ENCODE results near the gene TMEM135.
A peak's percentile ranks its signal among the peaks of the same experiment; 100 is the strongest.
"Not testable (repeated sequence)": the region's sequence is repeated elsewhere in the genome, so short reads cannot be mapped to it uniquely, and the experiment has no call there.

The TMEM135 gene

DNA sequence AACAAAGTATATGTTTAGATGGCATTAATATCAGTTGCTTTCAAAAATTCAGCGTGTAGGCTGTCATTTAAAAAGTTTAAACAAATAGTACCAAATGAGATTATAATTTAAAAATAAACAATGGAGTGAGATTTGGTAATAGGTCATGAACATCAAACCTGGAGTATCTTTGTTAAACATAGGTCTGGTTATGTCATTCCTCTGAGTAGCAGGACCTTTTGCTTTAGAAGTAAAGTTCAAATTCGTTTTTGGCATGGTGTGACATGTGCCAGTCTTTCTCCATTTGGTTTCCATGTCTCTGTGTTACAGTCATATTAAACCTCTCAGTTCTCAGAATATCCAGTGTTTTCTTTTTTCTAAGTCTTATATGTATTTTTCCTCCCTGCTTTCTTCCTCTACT is 242.4 kb downstream of the TMEM135 start:
- H3K4me2 ChIP-seq (ENCODE audit: low read length): no peak overlapping the region
- no peaks in the 10 kb centered on the region for H3K79me2 ChIP-seq (ENCODE audit: control insufficient read depth, insufficient read depth, low read length)
- no peaks in the 10 kb centered on the region for H3K36me3 ChIP-seq (ENCODE audit: control insufficient read depth, insufficient read depth, low read length)
- H2AK5ac ChIP-seq (ENCODE audit: low read length): no peak overlapping the region
- H4K8ac ChIP-seq (ENCODE audit: low read depth, low read length): no peak overlapping the region
- no peak overlapping the region for H2BK5ac ChIP-seq (ENCODE audit: low read length)
- H3K27ac ChIP-seq (ENCODE audit: low read depth, low read length): no peak overlapping the region
- no peak for DNase-seq
- H4K5ac ChIP-seq (ENCODE audit: low read length): no peak overlapping the region
- H3K27me3 ChIP-seq (ENCODE audit: insufficient read depth, low read length, poor library complexity): no peaks in the 10 kb centered on the region
- H2BK15ac ChIP-seq (replicated peaks; ENCODE audit: low read depth): no peak overlapping the region
- no peak overlapping the region for H3K4ac ChIP-seq (ENCODE audit: low read depth, low read length)
- no peak overlapping the region for H3K18ac ChIP-seq (ENCODE audit: low read length)
- no peak overlapping the region for H2BK120ac ChIP-seq (ENCODE audit: low read depth, low read length)
- H3K4me1 ChIP-seq (ENCODE audit: control insufficient read depth, low read depth, low read length): no peaks in the 10 kb centered on the region
- no peak overlapping the region for H3K56ac ChIP-seq (ENCODE audit: low read length)
- WGBS (ENCODE audit: extremely low coverage, insufficient coverage, low lambda C conversion rate): no CpG with 5 or more reads among the region's 2 CpGs
- H3K23ac ChIP-seq (ENCODE audit: low read length): no peak overlapping the region
- no peaks in the 10 kb centered on the region for H3K79me1 ChIP-seq (ENCODE audit: low read length)
- no peak overlapping the region for H3K9ac ChIP-seq (ENCODE audit: low read length)
- no peak overlapping the region for H3K4me3 ChIP-seq (ENCODE audit: low read length)

- Histone ChIP-seq H3K79me1 (ENCODE audit: low read length) (no peaks in the 10 kb centered on the region), H3K36me3 (ENCODE audit: control insufficient read depth, insufficient read depth, low read length) (no peaks in the 10 kb centered on the region), H3K4me1 (ENCODE audit: control insufficient read depth, low read depth, low read length) (no peaks in the 10 kb centered on the region), H3K4me3 (ENCODE audit: low read length) (no peak overlapping the region), H4K5ac (ENCODE audit: low read length) (no peak overlapping the region), H3K23ac (ENCODE audit: low read length) (no peak overlapping the region), H3K4me2 (ENCODE audit: low read length) (no peak overlapping the region), H2AK5ac (ENCODE audit: low read length) (no peak overlapping the region), H3K27ac (ENCODE audit: low read depth, low read length) (no peak overlapping the region), H3K18ac (ENCODE audit: low read length) (no peak overlapping the region), H3K79me2 (ENCODE audit: control insufficient read depth, insufficient read depth, low read length) (no peaks in the 10 kb centered on the region), H2BK15ac (replicated peaks; ENCODE audit: low read depth) (no peak overlapping the region), H3K9ac (ENCODE audit: low read length) (no peak overlapping the region), H2BK5ac (ENCODE audit: low read length) (no peak overlapping the region), H4K8ac (ENCODE audit: low read depth, low read length) (no peak overlapping the region), H3K56ac (ENCODE audit: low read length) (no peak overlapping the region), H3K4ac (ENCODE audit: low read depth, low read length) (no peak overlapping the region), H2BK120ac (ENCODE audit: low read depth, low read length) (no peak overlapping the region), H3K27me3 (ENCODE audit: insufficient read depth, low read length, poor library complexity) (no peaks in the 10 kb centered on the region)
- DNase-seq: no peak
- WGBS (ENCODE audit: extremely low coverage, insufficient coverage, low lambda C conversion rate): no CpG with 5 or more reads among the region's 3 CpGs
Measured at GRCh38 chr11:87281496-87281895, 243.8 kb downstream of the TMEM135 start.

DNA sequence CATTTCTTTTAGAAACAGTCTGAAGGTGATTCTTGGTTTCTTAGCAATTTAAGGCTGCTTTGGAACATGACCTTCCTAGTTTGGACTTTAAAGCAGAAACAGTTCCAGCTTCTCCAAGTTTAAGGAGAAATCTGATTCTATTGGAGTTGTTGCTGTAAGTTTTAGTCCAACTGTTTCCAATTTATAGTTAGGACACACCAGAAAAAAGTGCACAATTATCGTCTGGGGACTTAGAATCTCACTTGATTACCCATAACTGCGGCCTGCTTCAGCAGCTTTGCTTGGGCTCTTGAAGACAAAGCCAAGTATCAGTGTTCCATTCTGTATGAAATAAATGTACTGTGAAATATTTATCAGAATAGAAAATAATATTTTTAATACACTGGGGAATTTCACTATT is 246.6 kb downstream of the TMEM135 start:
- no peak overlapping the region for H2AK5ac ChIP-seq (ENCODE audit: low read length)
- WGBS (ENCODE audit: extremely low coverage, insufficient coverage, low lambda C conversion rate): no CpG with 5 or more reads among the region's 2 CpGs
- H3K9ac ChIP-seq (ENCODE audit: low read length): no peak overlapping the region

DNA sequence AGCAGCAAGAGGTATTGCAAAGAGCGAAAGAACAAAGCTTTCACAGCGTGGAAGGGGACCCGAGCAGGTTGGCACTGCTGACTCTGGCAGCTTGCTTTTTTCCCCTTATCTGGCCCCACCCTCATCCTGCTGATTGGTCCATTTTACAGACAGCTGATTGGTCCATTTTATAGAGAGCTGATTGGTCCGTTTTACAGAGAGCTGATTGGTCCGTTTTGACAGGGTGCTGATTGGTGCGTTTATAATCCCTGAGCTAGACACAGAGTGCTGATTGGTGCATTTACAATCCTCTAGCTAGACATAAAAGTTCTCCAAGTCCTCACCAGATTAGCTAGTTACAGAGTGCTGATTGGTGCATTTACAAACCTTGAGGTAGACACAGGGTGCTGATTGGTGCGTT is 247.9 kb downstream of the TMEM135 start:
- no CpG with 5 or more reads among the region's 7 CpGs for WGBS (ENCODE audit: extremely low coverage, insufficient coverage, low lambda C conversion rate)
- not testable (repeated sequence) for H3K4me3 ChIP-seq (ENCODE audit: low read length); H2BK15ac ChIP-seq (replicated peaks; ENCODE audit: low read depth); H3K36me3 ChIP-seq (ENCODE audit: control insufficient read depth, insufficient read depth, low read length); H3K4ac ChIP-seq (ENCODE audit: low read depth, low read length); H3K18ac ChIP-seq (ENCODE audit: low read length); H3K4me2 ChIP-seq (ENCODE audit: low read length); H3K27me3 ChIP-seq (ENCODE audit: insufficient read depth, low read length, poor library complexity); H4K8ac ChIP-seq (ENCODE audit: low read depth, low read length); H2BK5ac ChIP-seq (ENCODE audit: low read length); H3K4me1 ChIP-seq (ENCODE audit: control insufficient read depth, low read depth, low read length); H3K9ac ChIP-seq (ENCODE audit: low read length); H2AK5ac ChIP-seq (ENCODE audit: low read length); H4K5ac ChIP-seq (ENCODE audit: low read length); H3K56ac ChIP-seq (ENCODE audit: low read length); H3K23ac ChIP-seq (ENCODE audit: low read length); H2BK120ac ChIP-seq (ENCODE audit: low read depth, low read length); H3K79me2 ChIP-seq (ENCODE audit: control insufficient read depth, insufficient read depth, low read length); DNase-seq; H3K27ac ChIP-seq (ENCODE audit: low read depth, low read length); H3K79me1 ChIP-seq (ENCODE audit: low read length)

More for the DNA sequence above, 246.6 kb downstream of the TMEM135 start:
- no peak overlapping the region for H3K4me3 ChIP-seq (ENCODE audit: low read length)
- no peak overlapping the region for H2BK120ac ChIP-seq (ENCODE audit: low read depth, low read length)
- no peak overlapping the region for H3K4me2 ChIP-seq (ENCODE audit: low read length)
- H3K23ac ChIP-seq (ENCODE audit: low read length): no peak overlapping the region
- no peak overlapping the region for H3K4ac ChIP-seq (ENCODE audit: low read depth, low read length)
- no peak overlapping the region for H2BK5ac ChIP-seq (ENCODE audit: low read length)
- no peak overlapping the region for H3K56ac ChIP-seq (ENCODE audit: low read length)
- no peak overlapping the region for H4K8ac ChIP-seq (ENCODE audit: low read depth, low read length)
- H2BK15ac ChIP-seq (replicated peaks; ENCODE audit: low read depth): no peak overlapping the region
- no peaks in the 10 kb centered on the region for H3K79me1 ChIP-seq (ENCODE audit: low read length)
- H3K36me3 ChIP-seq (ENCODE audit: control insufficient read depth, insufficient read depth, low read length): no peaks in the 10 kb centered on the region
- H4K5ac ChIP-seq (ENCODE audit: low read length): no peak overlapping the region
- no peak overlapping the region for H3K18ac ChIP-seq (ENCODE audit: low read length)
- H3K79me2 ChIP-seq (ENCODE audit: control insufficient read depth, insufficient read depth, low read length): no peaks in the 10 kb centered on the region
- DNase-seq: no peak
- H3K27me3 ChIP-seq (ENCODE audit: insufficient read depth, low read length, poor library complexity): no peaks in the 10 kb centered on the region
- no peak overlapping the region for H3K27ac ChIP-seq (ENCODE audit: low read depth, low read length)
- no peaks in the 10 kb centered on the region for H3K4me1 ChIP-seq (ENCODE audit: control insufficient read depth, low read depth, low read length)

DNA sequence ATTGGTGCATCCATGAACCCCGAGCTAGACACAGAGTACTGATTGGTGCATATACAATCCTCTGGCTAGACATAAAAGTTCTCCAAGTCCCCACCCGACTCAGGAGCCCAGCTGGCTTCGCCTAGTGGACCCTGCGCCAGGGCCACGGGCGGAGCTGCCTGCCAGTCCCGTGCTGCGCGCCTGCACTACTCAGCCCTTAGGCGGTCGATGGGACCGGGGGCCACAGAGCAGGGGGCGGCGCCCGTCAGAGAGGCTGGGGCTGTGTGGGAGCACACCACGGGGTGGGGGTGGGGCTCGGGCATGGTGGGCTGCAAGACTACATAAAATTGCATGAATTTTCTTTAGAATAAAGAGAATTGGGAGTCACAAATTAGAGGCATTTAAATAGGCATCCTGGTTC is 248.6 kb downstream of the TMEM135 start:
- no peaks in the 10 kb centered on the region for H3K79me2 ChIP-seq (ENCODE audit: control insufficient read depth, insufficient read depth, low read length)
- WGBS (ENCODE audit: extremely low coverage, insufficient coverage, low lambda C conversion rate): no CpG with 5 or more reads among the region's 17 CpGs
- DNase-seq: no peak

GRCh38 chr11:87290304-87290922 is 252.7 kb downstream of the TMEM135 start:
- Histone ChIP-seq H4K8ac (ENCODE audit: low read depth, low read length) (no peak overlapping the region), H3K4me3 (ENCODE audit: low read length) (no peak overlapping the region), H2BK5ac (ENCODE audit: low read length) (no peak overlapping the region), H2BK120ac (ENCODE audit: low read depth, low read length) (no peak overlapping the region), H3K4ac (ENCODE audit: low read depth, low read length) (no peak overlapping the region), H3K27ac (ENCODE audit: low read depth, low read length) (no peak overlapping the region), H3K56ac (ENCODE audit: low read length) (no peak overlapping the region), H3K27me3 (ENCODE audit: insufficient read depth, low read length, poor library complexity) (no peaks in the 10 kb centered on the region), H3K36me3 (ENCODE audit: control insufficient read depth, insufficient read depth, low read length) (no peaks in the 10 kb centered on the region), H4K5ac (ENCODE audit: low read length) (no peak overlapping the region), H2AK5ac (ENCODE audit: low read length) (no peak overlapping the region), H3K4me1 (ENCODE audit: control insufficient read depth, low read depth, low read length) (no peaks in the 10 kb centered on the region), H2BK15ac (replicated peaks; ENCODE audit: low read depth) (no peak overlapping the region), H3K79me2 (ENCODE audit: control insufficient read depth, insufficient read depth, low read length) (no peaks in the 10 kb centered on the region), H3K79me1 (ENCODE audit: low read length) (no peaks in the 10 kb centered on the region), H3K18ac (ENCODE audit: low read length) (no peak overlapping the region), H3K4me2 (ENCODE audit: low read length) (no peak overlapping the region), H3K9ac (ENCODE audit: low read length) (no peak overlapping the region), H3K23ac (ENCODE audit: low read length) (no peak overlapping the region)
- peak; percentile 68 for DNase-seq
- no CpG with 5 or more reads among the region's 3 CpGs for WGBS (ENCODE audit: extremely low coverage, insufficient coverage, low lambda C conversion rate)

More for the DNA sequence above, 248.6 kb downstream of the TMEM135 start:
- Histone ChIP-seq H3K4me3 (ENCODE audit: low read length) (no peak overlapping the region), H3K18ac (ENCODE audit: low read length) (no peak overlapping the region), H3K27me3 (ENCODE audit: insufficient read depth, low read length, poor library complexity) (no peaks in the 10 kb centered on the region), H3K4me1 (ENCODE audit: control insufficient read depth, low read depth, low read length) (no peaks in the 10 kb centered on the region), H4K5ac (ENCODE audit: low read length) (no peak overlapping the region), H2AK5ac (ENCODE audit: low read length) (no peak overlapping the region), H4K8ac (ENCODE audit: low read depth, low read length) (no peak overlapping the region), H3K79me1 (ENCODE audit: low read length) (no peaks in the 10 kb centered on the region), H2BK15ac (replicated peaks; ENCODE audit: low read depth) (no peak overlapping the region), H3K56ac (ENCODE audit: low read length) (no peak overlapping the region), H3K27ac (ENCODE audit: low read depth, low read length) (no peak overlapping the region), H3K36me3 (ENCODE audit: control insufficient read depth, insufficient read depth, low read length) (no peaks in the 10 kb centered on the region), H2BK5ac (ENCODE audit: low read length) (no peak overlapping the region), H3K23ac (ENCODE audit: low read length) (no peak overlapping the region), H3K4ac (ENCODE audit: low read depth, low read length) (no peak overlapping the region), H3K9ac (ENCODE audit: low read length) (no peak overlapping the region), H3K4me2 (ENCODE audit: low read length) (no peak overlapping the region), H2BK120ac (ENCODE audit: low read depth, low read length) (no peak overlapping the region)
